ENCODE data around the gene SCFD2.
"Not testable (repeated sequence)": the region's sequence is repeated elsewhere in the genome, so short reads cannot be mapped to it uniquely, and the experiment has no call there.

The SCFD2 gene

GRCh38 chr4:52995360-52996030, 370.4 kb downstream of the SCFD2 start:
- no peak for DNase-seq (ENCODE audit: low read depth in 4 of 4, low spot score in 1 of 4)

GRCh38 chr4:52994567-52994966, 371.3 kb downstream of the SCFD2 start:
- no peak for DNase-seq (ENCODE audit: low read depth in 4 of 4, low spot score in 1 of 4)

DNA sequence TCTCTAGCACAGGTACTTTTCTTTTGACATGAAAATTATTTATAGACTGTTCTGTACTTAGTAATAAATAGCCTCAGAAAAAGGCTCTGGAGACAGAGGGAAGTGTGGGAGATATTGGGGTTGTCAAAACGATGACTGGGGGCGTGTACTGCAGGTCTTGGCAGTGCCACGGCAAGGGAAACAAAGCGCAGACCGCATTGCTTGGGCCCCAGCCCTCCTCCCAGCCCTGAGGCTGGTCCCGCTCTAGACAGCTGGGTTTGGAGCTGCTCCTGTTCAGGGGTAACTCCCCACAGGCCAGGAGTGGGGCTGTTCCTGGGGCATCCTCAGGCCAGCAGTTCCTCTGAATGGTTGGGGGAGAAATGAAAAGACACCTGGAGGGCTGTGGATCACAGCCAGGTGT, 372.1 kb downstream of the SCFD2 start:
- no peak for DNase-seq (ENCODE audit: low read depth in 4 of 4, low spot score in 1 of 4)

GRCh38 chr4:52992551-52992950, 373.3 kb downstream of the SCFD2 start:
- not testable (repeated sequence) for DNase-seq (ENCODE audit: low read depth in 4 of 4, low spot score in 1 of 4)

DNA sequence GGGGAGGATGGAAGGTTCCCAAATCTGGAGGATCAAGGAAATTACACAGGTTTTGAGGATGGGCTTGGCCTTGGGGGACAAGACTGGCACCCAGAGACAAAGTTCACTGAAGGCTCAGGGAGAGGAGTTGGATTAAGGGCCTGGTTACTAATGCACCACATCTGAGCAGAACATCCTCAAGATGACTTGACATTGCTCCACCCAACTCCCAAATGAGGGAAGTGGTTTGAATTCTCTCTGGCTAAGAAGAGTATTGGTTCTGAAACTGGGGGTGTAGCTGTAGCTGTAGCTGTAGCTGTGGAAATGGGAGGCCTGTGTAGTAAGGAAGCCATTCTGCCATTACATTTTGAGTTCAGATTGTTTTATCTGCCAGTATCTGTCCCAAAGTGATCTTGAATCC, 374.4 kb downstream of the SCFD2 start:
- DNase-seq (ENCODE audit: low read depth in 4 of 4, low spot score in 1 of 4): no peak

GRCh38 chr4:52990706-52991105, 375.2 kb downstream of the SCFD2 start:
- DNase-seq (ENCODE audit: low read depth in 4 of 4, low spot score in 1 of 4): no peak

- DNase-seq (ENCODE audit: low read depth in 4 of 4, low spot score in 1 of 4): no peak
Observed at GRCh38 chr4:52989865-52990264, 376.0 kb downstream of the SCFD2 start.

DNA sequence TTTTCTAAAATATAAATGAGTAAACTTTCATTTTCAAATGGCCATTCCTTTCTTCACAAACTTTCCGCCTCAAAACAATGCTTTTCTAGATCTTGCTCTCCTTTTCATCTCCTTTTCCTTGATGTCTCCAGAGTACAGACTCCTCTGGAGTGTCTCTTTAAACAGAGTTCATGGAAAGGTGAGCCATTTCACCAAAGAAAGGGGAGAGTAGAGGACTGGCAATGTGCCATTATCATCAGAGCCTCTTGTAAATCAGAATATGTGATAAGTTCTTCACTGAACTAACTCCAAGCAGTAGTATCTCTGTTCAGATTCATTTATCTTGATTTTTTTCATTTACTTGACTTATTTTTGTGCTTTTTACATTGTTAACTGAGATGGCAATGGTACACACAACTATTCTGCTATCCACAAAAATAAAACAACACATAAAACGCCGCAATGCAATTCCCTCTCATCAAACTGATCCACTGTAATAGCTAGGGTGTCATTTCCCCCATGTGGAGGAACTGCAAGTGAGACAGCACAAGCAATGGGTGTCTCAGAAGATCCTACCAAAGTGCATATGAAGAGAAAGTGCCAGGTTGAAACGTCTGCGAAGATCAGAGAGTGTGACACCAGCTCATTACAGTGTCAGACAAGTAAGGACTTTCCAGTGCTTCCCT, 378.3 kb downstream of the SCFD2 start:
- no peak for DNase-seq (ENCODE audit: low read depth in 4 of 4, low spot score in 1 of 4)

- no peak for DNase-seq (ENCODE audit: low read depth in 4 of 4, low spot score in 1 of 4)
Observed at GRCh38 chr4:52984462-52984881, 381.4 kb downstream of the SCFD2 start.

DNA sequence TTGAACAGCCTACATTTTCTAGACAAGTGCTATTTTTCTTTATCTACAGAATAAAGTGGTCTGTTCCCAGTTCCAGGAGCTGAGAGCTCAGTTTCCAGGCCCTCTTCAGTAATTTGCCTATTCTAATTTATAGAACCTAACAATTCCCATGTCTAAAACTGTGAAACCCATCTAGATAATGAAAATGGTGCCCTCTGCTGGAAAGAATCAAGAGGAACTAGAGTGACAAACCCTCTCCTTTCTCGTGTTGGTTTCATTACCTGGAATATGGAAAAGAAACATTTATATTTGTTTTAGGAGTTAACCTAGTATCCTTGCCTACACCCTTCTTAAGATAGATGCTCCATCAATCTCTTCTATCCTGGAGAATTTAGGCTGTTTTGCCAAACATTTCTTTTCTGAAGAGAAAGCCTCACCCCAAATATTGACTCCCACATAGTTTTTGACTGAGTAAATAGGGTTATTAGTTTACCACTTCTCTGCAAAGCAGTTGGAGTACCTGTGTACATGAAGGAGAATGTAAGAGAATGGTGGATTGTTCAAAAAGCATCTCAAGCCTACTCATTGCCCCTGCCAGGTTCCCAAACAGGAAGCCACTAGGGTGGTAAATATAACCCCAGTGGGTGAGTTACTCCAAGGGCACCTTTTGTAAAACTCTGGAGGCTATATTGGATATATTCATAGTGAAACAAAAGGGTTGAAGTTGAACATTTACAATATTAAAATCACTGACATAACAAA, 382.1 kb downstream of the SCFD2 start:
- no peak for DNase-seq (ENCODE audit: low read depth in 4 of 4, low spot score in 1 of 4)

- no peak for DNase-seq (ENCODE audit: low read depth in 4 of 4, low spot score in 1 of 4)
Observed at GRCh38 chr4:52982946-52983340, 382.9 kb downstream of the SCFD2 start.

GRCh38 chr4:52982255-52982945, 383.5 kb downstream of the SCFD2 start:
- DNase-seq (ENCODE audit: low read depth in 4 of 4, low spot score in 1 of 4): no peak

DNA sequence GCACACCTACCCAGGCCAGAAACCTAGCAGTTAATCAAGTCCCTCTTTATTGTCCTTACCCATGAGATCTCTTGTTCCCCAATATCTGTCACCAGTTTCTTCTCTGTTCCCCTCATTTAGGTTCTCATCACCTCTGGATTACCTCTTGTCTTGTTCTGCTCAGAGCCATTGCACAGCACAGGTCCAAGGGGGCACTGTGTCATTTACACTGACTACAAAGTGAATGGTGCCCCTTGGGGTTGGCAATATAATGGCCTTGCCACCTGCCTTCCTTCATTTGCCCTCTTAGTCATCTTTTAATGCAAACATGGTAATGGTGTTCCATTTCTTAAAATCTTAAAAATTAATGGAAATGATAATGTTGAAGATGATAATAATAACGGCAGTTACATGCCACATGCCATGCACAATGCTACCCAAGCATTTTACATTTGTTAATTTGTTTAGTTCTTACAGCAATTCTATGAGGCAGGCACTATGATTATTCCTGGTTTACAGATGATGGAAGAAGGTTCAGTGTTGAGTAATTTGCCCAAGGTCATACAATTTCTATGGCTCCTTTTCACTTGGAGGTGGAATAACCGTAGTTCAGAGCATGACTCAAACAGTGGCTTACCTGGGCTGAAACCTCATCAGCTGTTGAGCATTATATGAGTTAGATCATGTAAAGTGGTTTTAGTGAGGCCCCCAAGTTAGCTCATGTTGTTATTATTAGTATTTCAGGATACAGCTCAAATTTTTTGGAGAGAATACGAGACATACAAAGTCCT, 385.9 kb downstream of the SCFD2 start:
- no peak for DNase-seq (ENCODE audit: low read depth in 4 of 4, low spot score in 1 of 4)

DNA sequence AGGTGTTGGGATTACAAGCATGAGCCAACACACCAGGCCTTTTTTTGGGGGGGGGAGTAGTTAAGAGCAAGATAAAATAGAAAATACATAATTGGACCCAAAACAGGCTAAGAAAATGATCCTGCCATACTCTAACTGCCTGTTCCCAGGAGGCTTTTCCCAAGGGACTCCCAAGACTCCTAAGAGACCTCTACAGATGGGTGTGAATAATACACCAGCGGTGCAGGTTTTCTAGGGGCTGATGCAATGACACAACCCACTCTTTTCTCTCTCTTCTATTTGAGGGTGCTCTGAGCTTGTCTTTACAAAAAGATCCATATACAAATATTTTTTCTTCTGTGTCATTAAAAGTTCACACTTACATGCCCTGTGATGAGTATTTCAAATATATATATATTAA, 386.8 kb downstream of the SCFD2 start:
- no peak for DNase-seq (ENCODE audit: low read depth in 4 of 4, low spot score in 1 of 4)

DNA sequence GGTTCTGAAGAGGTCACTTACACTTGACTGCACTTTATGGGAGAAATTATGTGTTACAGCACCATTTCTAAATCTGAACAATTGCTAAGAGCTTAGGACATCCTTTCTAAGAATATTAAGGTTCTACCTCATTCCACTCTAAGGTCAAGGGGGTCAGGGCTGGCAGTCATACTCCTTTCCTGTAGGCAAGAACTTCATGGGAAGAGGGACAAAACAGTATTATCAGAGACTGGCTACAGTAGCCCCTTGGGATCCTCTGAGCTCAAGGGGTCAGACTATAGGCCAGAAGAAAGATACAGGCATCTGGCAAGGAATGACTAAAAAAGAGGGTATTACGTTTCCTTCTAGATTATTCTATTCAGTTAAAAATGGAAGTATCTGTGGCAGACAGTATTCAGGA, 388.6 kb downstream of the SCFD2 start:
- DNase-seq (ENCODE audit: low read depth in 4 of 4, low spot score in 1 of 4): no peak

- no peak for DNase-seq (ENCODE audit: low read depth in 4 of 4, low spot score in 1 of 4)
Observed at GRCh38 chr4:52976523-52977230, 389.2 kb downstream of the SCFD2 start.

DNA sequence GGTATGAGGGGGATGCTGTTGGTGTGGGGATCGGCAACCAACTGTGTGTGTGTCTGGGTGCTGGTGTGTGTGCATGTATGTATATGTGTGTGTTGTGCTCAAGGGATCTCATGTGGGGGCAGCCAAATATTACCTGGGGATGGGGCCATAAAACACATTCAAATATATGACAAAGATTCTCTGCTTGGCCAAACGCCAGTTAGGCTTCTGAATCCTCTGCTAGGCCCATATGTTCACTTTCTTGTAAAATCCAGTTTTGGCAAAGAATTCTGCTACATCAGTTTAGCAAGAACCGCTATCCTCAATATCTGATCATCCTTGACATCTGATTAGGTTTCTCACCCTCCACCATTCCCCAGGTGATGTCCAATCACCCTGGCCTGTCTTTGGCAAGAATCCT, 397.2 kb downstream of the SCFD2 start:
- no peak for DNase-seq (ENCODE audit: low read depth in 4 of 4, low spot score in 1 of 4)

DNA sequence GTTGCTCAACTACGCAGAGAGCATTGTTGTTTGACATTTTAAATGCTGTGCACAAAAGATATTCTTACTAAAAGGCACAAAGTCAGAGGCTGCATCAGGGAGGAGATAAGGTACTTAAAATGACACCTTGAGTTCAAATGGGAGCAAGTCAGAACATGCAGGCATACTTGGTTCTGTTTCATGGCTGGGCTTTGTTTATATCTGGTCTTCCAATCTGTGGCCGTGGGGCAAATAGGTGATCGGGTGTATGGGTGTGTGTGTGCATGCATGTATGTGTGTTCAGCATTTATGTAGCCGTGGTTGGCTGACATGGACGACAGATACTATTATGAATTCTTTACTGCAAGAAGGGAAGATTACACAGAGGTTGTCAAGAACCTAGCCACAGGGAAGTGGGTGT, 397.6 kb downstream of the SCFD2 start:
- no peak for DNase-seq (ENCODE audit: low read depth in 4 of 4, low spot score in 1 of 4)

DNA sequence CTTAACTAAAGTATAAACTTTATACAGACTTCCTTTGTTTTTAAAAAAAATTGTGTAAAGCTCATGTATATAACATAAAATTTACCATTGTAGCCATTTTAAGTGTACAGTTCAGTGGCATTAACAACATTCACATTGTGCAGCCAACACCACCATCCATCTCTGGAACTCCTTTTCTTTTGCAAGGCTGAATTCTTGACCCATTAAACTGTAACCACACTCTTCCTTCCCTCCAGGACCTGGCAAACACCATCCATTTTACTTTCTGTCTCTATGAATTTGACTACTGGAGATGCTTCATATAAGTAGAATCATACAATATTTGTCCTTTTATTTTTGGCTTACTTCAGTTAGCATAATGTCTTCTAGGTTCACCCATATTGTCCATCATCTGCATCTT, 399.1 kb downstream of the SCFD2 start:
- DNase-seq (ENCODE audit: low read depth in 4 of 4, low spot score in 1 of 4): no peak

DNA sequence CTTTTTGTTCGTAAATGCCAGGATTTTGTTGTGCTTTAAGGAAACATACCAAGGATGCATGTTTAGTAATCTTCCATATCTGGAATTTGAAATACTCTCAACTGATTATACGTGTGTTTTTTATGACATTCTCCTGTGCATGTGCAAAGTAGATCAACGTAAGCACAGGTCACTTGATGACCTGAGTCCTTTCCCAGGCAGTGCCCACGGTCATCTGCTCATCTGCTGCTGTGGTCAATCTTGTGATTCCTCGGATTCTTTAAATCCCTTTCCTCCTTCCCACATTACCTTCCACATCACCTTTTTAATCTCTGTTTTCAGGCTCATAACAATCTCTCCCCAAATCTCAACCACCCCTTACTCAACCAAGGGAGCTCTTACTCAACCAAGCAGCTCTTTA, 399.7 kb downstream of the SCFD2 start:
- no peak for DNase-seq (ENCODE audit: low read depth in 4 of 4, low spot score in 1 of 4)

Data from stimulated activated CD4-positive, alpha-beta T cell treated with anti-CD3 and anti-CD28 coated beads, Interleukin-1b, Interleukin-23, amount 100 ng/mL, for 24 hours (primary cell).